H9 (cell line): ENCODE measurements around the gene SLC12A5. TPM values are rescaled to one million over a fixed set of nuclear protein-coding genes. Genes with fewer than 3 reads are reported as not detected.
"Not testable (repeated sequence)": the region's sequence is repeated elsewhere in the genome, so short reads cannot be mapped to it uniquely, and the experiment has no call there.

Source experiments
- DNase-seq: peaks from one replicate; pipeline ENCODE4 v3.0.0-alpha.2; 2017
- H2AFZ ChIP-seq: one replicate; pipeline ENCODE4 v1.6.1; 2013; ENCODE audit warnings: mild to moderate bottlenecking, low read length, control low read depth, moderate library complexity
- H2AK5ac ChIP-seq: 2 replicates; pipeline ENCODE4 v1.6.1; 2013; ENCODE audit warnings: low read length, control low read depth, mixed read lengths; ENCODE audit not compliant: insufficient read length
- H2BK120ac ChIP-seq: one replicate; pipeline ENCODE4 v1.6.1; 2013; ENCODE audit warnings: low read depth, mild to moderate bottlenecking, low read length, control low read depth, inconsistent platforms; ENCODE audit not compliant: poor library complexity, severe bottlenecking
- H2BK12ac ChIP-seq: 2 replicates; pipeline ENCODE4 v1.6.1; 2013; ENCODE audit warnings: low read length, control low read depth, mixed read lengths, low read depth; ENCODE audit not compliant: insufficient read length
- H2BK15ac ChIP-seq: 2 replicates; pipeline ENCODE4 v1.6.1; 2013; ENCODE audit warnings: low read depth, low read length, control low read depth
- H2BK20ac ChIP-seq: one replicate; pipeline ENCODE4 v1.6.1; 2013; ENCODE audit warnings: low read depth, mild to moderate bottlenecking, low read length, control low read depth, inconsistent platforms; ENCODE audit not compliant: poor library complexity, severe bottlenecking
- H2BK5ac ChIP-seq: 2 replicates; pipeline ENCODE4 v1.6.1; 2013; ENCODE audit warnings: low read length, control low read depth, mixed read lengths; ENCODE audit not compliant: insufficient read length
- H3K14ac ChIP-seq: 2 replicates; pipeline ENCODE4 v1.6.1; 2013; ENCODE audit warnings: low read length, control low read depth; ENCODE audit not compliant: insufficient read depth
- H3K18ac ChIP-seq: 2 replicates; pipeline ENCODE4 v1.6.1; 2013; ENCODE audit warnings: low read depth, mild to moderate bottlenecking, mixed read lengths, low read length, control low read depth; ENCODE audit not compliant: insufficient read length
- H3K23ac ChIP-seq: 2 replicates; pipeline ENCODE4 v1.6.1; 2013; ENCODE audit warnings: low read length, control low read depth, mixed read lengths, low read depth; ENCODE audit not compliant: insufficient read length
- H3K23me2 ChIP-seq: 2 replicates; pipeline ENCODE4 v1.6.1; 2013; ENCODE audit warnings: low read depth, mild to moderate bottlenecking, mixed read lengths, low read length, control low read depth; ENCODE audit not compliant: insufficient read length, poor library complexity, severe bottlenecking
- H3K27ac ChIP-seq: 2 replicates; pipeline ENCODE4 v1.5.1; 2013; ENCODE audit warnings: low read length, control low read depth, mixed read lengths, low read depth; ENCODE audit not compliant: insufficient read length
- H3K27me3 ChIP-seq: 2 replicates; pipeline ENCODE4 v1.6.1; 2013; ENCODE audit warnings: low read length, control low read depth, inconsistent platforms; ENCODE audit not compliant: insufficient read depth
- H3K4ac ChIP-seq: 2 replicates; pipeline ENCODE4 v1.6.1; 2013; ENCODE audit warnings: low read depth, mild to moderate bottlenecking, control low read depth, inconsistent platforms, low read length, moderate library complexity
- H3K4me1 ChIP-seq: 2 replicates; pipeline ENCODE4 v1.6.1; 2013; ENCODE audit warnings: low read length, control low read depth, inconsistent platforms; ENCODE audit not compliant: insufficient read depth
- H3K4me2 ChIP-seq: 2 replicates; pipeline ENCODE4 v1.6.1; 2013; ENCODE audit warnings: low read length, control low read depth, mixed read lengths; ENCODE audit not compliant: insufficient read length, insufficient read depth
- H3K56ac ChIP-seq: 2 replicates; pipeline ENCODE4 v1.6.1; 2013; ENCODE audit warnings: low read depth, mild to moderate bottlenecking, mixed read lengths, low read length, control low read depth; ENCODE audit not compliant: insufficient read length
- H3K79me1 ChIP-seq: 2 replicates; pipeline ENCODE4 v1.6.1; 2013; ENCODE audit warnings: low read depth, mild to moderate bottlenecking, moderate library complexity, low read length, control low read depth, inconsistent platforms; ENCODE audit not compliant: insufficient read depth, poor library complexity, severe bottlenecking
- H3K79me2 ChIP-seq: 2 replicates; pipeline ENCODE4 v1.6.1; 2013; ENCODE audit warnings: low read length, control low read depth, inconsistent platforms; ENCODE audit not compliant: insufficient read depth
- H3K9ac ChIP-seq: 2 replicates; pipeline ENCODE4 v1.6.1; 2013; ENCODE audit warnings: low read length, control low read depth, mixed read lengths; ENCODE audit not compliant: insufficient read length; ENCODE audit errors: extremely low read depth
- H3K9me3 ChIP-seq: one replicate; pipeline ENCODE4 v1.6.1; 2013; ENCODE audit warnings: low read depth, low read length, inconsistent platforms; ENCODE audit not compliant: control insufficient read depth
- H3T11ph ChIP-seq: one replicate; pipeline ENCODE4 v1.6.1; 2013; ENCODE audit warnings: mild to moderate bottlenecking, low read length, control low read depth, inconsistent platforms
- H4K20me1 ChIP-seq: one replicate; pipeline ENCODE4 v1.6.1; 2013; ENCODE audit not compliant: control insufficient read depth, insufficient read length, insufficient read depth
- H4K5ac ChIP-seq: 2 replicates; pipeline ENCODE4 v1.6.1; 2013; ENCODE audit warnings: low read depth, mild to moderate bottlenecking, mixed read lengths, low read length, control low read depth; ENCODE audit not compliant: insufficient read length
- H4K8ac ChIP-seq: replicated peaks from 2 replicates; pipeline ENCODE4 v1.6.1; 2013; ENCODE audit warnings: low read length, control low read depth, mixed read lengths, low read depth; ENCODE audit not compliant: insufficient read length
- H4K91ac ChIP-seq: 2 replicates; pipeline ENCODE4 v1.6.1; 2013; ENCODE audit warnings: low read depth, mild to moderate bottlenecking, moderate library complexity, mixed read lengths, low read length, control low read depth; ENCODE audit not compliant: insufficient read length
- H3K27ac Mint-ChIP-seq, 3 experiments: 2 replicates in 2 of 3; 3 replicates in 1 of 3; pipeline ENCODE4 v1.8.0; 2020 to 2021; ENCODE audit warnings: mixed read lengths in 3 of 3, mild to moderate bottlenecking in 1 of 3, moderate library complexity in 1 of 3
- H3K27me3 Mint-ChIP-seq: 2 replicates; pipeline ENCODE4 v1.8.0; 2021; ENCODE audit warnings: low read depth, mild to moderate bottlenecking, moderate library complexity, mixed read lengths
- H3K36me3 Mint-ChIP-seq, 3 experiments: 2 replicates in 2 of 3; 3 replicates in 1 of 3; pipeline ENCODE4 v1.8.0; 2020 to 2021; ENCODE audit warnings: low read depth in 3 of 3, mixed read lengths in 3 of 3; ENCODE audit not compliant: insufficient read depth in 1 of 3
- H3K4me1 Mint-ChIP-seq, 2 experiments: 2 replicates each; pipeline ENCODE4 v1.8.0; 2020; ENCODE audit warnings: mixed read lengths in 2 of 2
- H3K4me3 Mint-ChIP-seq, 2 experiments: 2 replicates in 1 of 2; 3 replicates in 1 of 2; pipeline ENCODE4 v1.8.0; 2020 to 2021; ENCODE audit warnings: mild to moderate bottlenecking in 2 of 2, mixed read lengths in 2 of 2, moderate library complexity in 1 of 2
- H3K9me3 Mint-ChIP-seq, 2 experiments: 2 replicates in 1 of 2; 3 replicates in 1 of 2; pipeline ENCODE4 v1.8.0; 2020; ENCODE audit warnings: mild to moderate bottlenecking in 2 of 2, mixed read lengths in 2 of 2, moderate library complexity in 1 of 2
- WGBS: extraction: QIAGEN DNeasy Blood & Tissue Kit; methylation state at CpG from one replicate; pipeline ENCODE4 v1.1.7; 2013; ENCODE audit warnings: missing lambda C conversion rate, low lambda C conversion rate, mixed read lengths; ENCODE audit not compliant: insufficient read length; ENCODE audit errors: extremely low coverage; 5-methylcytosine and 5-hydroxymethylcytosine counted together
- total RNA-seq: library from RNA; stranded (reverse); gene quantifications from 2 replicates; pipeline ENCODE4 v1.2.1, GENCODE V29; 2021
- TF ChIP-seq, protein P1 (sequence below): fragments of 200-600 bp; sonication (generic); conservative IDR thresholded peaks from 3 replicates; pipeline ENCODE4 v1.8.0; 2021; ENCODE audit warnings: antibody characterized with exemption, mild to moderate bottlenecking

The SLC12A5 gene
- total RNA-seq, 1 experiment from 2014 or later: 8.7 TPM

DNA sequence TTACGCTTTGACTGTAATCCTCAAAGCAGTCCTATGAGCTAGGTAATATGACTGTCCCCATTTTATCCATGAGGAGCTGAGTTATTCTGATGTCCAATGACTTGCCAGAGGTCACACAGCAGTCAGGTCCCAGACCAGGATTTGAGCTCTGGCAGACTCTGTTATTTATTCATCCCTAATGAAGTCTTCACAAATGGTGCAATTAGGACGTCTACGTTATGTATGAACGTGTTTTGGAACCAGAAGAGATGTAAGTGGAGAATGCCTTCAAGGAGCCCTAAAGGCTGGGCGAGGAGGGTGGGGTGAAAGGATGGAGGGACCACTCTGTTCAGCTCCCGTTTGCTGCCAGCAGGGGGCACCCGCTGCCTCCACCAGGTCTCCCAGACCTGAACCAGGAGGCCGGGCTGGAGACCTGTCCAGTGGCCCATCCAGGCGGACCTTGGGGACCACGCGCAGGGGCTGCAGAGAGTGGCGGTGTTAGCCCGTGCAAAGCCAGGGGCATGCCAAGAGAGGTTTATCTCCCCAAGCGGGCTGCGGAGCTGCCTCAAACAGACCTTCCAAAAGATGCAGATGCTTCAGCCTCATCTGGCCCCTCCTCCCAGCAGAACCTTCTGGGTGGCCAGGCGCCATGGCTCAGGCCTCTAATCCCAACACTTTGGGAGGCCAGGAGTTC lies 41.8 kb upstream of the SLC12A5 start:
- H2BK5ac ChIP-seq: no peak overlapping the region
- no peak overlapping the region for H2BK20ac ChIP-seq
- H3K4ac ChIP-seq: no peak overlapping the region
- Mint-ChIP-seq H3K4me3 (no peak overlapping the region), H3K36me3 (no peaks in the 10 kb centered on the region), H3K27me3 (peaks cover 3% of the 10 kb centered on the region), H3K4me1 (peaks cover 11% of the 10 kb centered on the region in 2 experiments), H3K9me3 (no peaks in the 10 kb centered on the region), H3K27ac (no peak overlapping the region)
- peaks cover 3% of the 10 kb centered on the region; the same call in 1 of the 2 replicates for H3K4me1 ChIP-seq
- no peak overlapping the region for H3K23ac ChIP-seq
- H3K14ac ChIP-seq: no peak overlapping the region
- H3K27me3 ChIP-seq: no peaks in the 10 kb centered on the region
- H3T11ph ChIP-seq: no peak overlapping the region
- no peaks in the 10 kb centered on the region for H3K23me2 ChIP-seq
- no peaks in the 10 kb centered on the region for H3K79me1 ChIP-seq
- peak; percentile 92 for DNase-seq
- WGBS: no CpG with 5 or more reads among the region's 16 CpGs
- no peak overlapping the region for H3K9ac ChIP-seq
- no peak overlapping the region for H2BK15ac ChIP-seq
- no peak overlapping the region for H2BK120ac ChIP-seq
- H3K18ac ChIP-seq: no peak overlapping the region
- H3K27ac ChIP-seq: no peak overlapping the region
- TF ChIP-seq, protein P1, sequence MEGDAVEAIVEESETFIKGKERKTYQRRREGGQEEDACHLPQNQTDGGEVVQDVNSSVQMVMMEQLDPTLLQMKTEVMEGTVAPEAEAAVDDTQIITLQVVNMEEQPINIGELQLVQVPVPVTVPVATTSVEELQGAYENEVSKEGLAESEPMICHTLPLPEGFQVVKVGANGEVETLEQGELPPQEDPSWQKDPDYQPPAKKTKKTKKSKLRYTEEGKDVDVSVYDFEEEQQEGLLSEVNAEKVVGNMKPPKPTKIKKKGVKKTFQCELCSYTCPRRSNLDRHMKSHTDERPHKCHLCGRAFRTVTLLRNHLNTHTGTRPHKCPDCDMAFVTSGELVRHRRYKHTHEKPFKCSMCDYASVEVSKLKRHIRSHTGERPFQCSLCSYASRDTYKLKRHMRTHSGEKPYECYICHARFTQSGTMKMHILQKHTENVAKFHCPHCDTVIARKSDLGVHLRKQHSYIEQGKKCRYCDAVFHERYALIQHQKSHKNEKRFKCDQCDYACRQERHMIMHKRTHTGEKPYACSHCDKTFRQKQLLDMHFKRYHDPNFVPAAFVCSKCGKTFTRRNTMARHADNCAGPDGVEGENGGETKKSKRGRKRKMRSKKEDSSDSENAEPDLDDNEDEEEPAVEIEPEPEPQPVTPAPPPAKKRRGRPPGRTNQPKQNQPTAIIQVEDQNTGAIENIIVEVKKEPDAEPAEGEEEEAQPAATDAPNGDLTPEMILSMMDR: peak; percentile 96
- H4K20me1 ChIP-seq: no peaks in the 10 kb centered on the region
- no peak overlapping the region for H4K91ac ChIP-seq
- no peak overlapping the region for H3K56ac ChIP-seq
- no peaks in the 10 kb centered on the region for H3K79me2 ChIP-seq
- no peaks in the 10 kb centered on the region for H3K9me3 ChIP-seq
- no peak overlapping the region for H4K8ac ChIP-seq
- H4K5ac ChIP-seq: no peak overlapping the region
- H3K4me2 ChIP-seq: no peak overlapping the region
- H2BK12ac ChIP-seq: no peak overlapping the region
- H2AK5ac ChIP-seq: no peak overlapping the region
- no peak overlapping the region for H2AFZ ChIP-seq

DNA sequence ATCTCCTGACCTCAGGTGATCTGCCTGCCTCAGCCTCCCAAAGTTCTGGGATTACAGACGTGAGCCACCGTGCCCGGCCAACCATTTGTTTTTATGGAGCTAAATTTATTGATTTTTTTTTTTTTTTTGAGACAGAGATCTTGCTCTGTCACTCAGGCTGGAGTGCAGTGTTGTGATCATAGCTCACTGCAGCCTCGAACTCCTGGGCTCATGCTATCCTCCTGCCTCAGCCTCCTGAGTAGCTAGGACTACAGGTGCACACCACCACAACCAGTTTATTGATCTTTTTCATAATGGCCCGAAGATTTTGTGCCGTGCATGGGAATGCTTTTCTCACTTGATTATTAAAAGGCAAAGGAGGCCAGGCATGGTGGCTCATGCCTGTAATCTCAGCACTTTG lies 40.2 kb upstream of the SLC12A5 start:
- H4K91ac ChIP-seq, H2AFZ ChIP-seq, H3K9ac ChIP-seq, H3K36me3 Mint-ChIP-seq, H3K27me3 Mint-ChIP-seq, H3K23me2 ChIP-seq, H3K9me3 Mint-ChIP-seq, H3K79me1 ChIP-seq, H3K27me3 ChIP-seq, H3K9me3 ChIP-seq, H3K56ac ChIP-seq, H3K27ac Mint-ChIP-seq, H3K4me1 Mint-ChIP-seq, H2BK120ac ChIP-seq, H2BK5ac ChIP-seq, H2BK15ac ChIP-seq, H2BK20ac ChIP-seq, H3K4ac ChIP-seq, DNase-seq, H3K27ac ChIP-seq, H3K14ac ChIP-seq, H4K5ac ChIP-seq, H3K79me2 ChIP-seq, H3K4me3 Mint-ChIP-seq, H3T11ph ChIP-seq, H2AK5ac ChIP-seq, H3K23ac ChIP-seq, H3K4me1 ChIP-seq, H4K8ac ChIP-seq, H3K4me2 ChIP-seq, H4K20me1 ChIP-seq, H2BK12ac ChIP-seq, H3K18ac ChIP-seq: not testable (repeated sequence)
- no CpG with 5 or more reads among the region's 6 CpGs for WGBS
